ENCODE results near the gene CNTN4.

Gene CNTN4

DNA sequence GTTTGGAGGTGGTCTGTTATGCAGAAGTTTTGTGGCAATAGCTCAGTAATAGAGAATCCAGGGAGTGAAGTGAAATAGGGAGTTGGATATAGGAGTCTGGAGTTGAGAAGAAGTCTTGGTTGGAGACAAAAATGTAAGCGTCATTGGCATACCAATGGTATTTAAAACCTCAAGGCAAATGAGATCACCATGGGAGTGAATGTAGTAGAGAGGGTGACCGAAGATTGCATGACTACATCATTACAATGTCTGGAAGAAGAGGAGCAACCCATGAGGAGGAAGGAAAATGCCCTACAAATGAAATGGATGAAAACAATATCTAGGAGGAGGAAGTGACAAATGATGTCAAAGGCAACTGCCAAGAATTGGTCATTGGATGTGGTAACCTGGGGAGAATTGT is 54.4 kb downstream of the CNTN4 start:
- no peak for DNase-seq (ENCODE audit: low read depth)

DNA sequence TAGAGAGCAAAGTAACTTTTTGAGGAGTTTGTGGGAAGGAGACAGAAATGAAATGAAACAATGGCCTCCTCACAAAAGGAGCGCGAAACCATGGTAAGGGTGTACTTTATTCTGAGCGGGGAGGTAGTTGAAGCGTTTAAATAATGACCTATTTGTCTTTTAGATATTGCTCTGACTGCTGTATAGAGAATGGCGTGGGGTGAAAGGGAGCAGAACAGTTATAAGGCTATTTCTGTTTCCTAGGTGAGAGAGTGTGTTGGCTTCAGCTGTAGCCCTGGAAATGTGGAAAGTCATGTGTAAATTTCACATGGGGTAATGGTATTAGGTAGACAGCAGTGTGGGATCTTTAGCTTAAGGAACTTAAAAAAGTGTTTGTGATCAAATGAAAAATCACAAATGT is 54.9 kb downstream of the CNTN4 start:
- DNase-seq (ENCODE audit: low read depth), result no peak

DNA sequence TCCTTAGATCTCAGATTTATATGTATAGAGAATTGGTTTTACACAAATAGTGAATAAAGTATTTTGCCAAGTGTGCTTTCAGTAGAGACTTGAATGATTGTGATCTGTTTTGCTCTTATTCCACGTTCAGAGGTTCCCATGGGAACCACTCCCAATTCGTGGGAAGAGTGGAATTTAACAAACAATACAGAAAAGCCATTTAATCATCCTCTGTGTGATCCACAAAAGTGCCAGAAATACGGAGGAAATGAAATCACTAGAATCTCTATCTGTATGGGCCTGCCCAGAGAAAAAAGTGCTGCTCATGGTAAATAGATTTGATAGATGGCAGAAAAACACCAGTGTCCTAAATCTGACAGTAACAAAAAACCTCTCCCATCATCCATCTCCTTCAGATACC is 56.0 kb downstream of the CNTN4 start:
- DNase-seq (ENCODE audit: low read depth), result no peak

DNA sequence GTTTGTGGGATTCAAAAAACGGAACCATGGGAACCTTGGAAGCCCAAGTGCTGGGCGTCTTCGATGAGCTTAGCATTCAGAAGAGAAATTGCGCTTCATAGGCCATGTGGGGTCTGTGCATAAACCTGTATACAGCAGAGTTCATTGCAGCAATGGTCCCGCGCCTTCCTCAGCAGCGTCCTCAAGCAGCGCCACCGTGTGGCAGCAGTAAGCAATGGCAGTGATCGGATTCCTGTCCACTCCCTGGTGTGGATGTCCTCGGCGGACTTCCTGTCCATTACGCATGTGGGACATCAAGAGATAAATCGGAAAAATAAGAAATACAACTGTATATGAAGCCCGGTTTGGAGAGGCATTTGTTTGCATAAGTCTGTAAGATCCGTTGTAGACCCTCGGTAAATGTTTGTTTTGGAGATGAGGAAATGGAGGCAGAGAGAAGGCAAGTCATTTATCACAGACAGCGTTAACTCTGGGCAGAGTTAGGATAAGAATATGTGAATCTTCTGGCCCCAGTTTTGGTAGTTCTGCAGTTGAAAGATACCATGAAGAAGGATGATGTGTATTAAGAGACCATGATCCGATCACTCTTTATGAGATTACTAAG is 57.7 kb downstream of the CNTN4 start:
- no peak for DNase-seq (ENCODE audit: low read depth)

DNA sequence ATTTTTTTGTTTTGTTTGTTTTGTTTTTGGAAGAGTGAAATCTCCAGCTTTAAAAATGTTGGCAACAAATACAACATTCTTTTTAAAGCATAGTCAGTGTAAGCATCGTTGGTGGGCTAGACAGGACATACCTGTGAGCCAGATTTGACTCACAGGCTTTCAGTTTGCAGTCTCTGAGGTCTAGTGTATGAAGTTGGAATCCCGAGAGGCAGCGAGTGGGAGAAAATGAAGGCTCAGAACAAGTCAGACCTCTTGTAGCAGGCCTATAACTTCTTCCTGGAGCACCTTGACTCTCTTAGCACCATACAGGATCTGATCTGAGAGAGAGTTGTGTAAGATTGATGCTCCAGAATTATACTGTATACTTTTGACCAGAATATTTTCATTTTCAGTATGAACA is 60.2 kb downstream of the CNTN4 start:
- no peak for DNase-seq (ENCODE audit: low read depth)

DNA sequence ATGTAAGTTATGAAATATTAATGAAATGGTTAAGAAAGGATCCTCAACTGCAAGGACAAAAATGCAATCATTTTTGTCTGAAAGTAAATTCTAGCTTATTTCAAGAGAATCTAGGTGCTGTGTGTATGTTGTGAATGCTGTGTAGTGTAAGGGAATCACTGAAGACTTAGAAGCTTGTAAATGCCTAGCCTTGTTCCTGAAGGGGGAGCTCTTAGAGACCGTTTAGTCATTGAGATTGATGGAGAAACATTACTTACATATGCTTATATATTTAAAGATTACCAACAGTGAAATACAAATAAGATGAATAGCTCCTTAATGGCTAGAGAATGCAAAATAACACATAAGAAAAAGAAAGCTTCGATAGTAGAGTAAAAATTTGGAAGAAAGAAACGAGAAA is 67.9 kb downstream of the CNTN4 start:
- no peak for DNase-seq (ENCODE audit: low read depth)

DNA sequence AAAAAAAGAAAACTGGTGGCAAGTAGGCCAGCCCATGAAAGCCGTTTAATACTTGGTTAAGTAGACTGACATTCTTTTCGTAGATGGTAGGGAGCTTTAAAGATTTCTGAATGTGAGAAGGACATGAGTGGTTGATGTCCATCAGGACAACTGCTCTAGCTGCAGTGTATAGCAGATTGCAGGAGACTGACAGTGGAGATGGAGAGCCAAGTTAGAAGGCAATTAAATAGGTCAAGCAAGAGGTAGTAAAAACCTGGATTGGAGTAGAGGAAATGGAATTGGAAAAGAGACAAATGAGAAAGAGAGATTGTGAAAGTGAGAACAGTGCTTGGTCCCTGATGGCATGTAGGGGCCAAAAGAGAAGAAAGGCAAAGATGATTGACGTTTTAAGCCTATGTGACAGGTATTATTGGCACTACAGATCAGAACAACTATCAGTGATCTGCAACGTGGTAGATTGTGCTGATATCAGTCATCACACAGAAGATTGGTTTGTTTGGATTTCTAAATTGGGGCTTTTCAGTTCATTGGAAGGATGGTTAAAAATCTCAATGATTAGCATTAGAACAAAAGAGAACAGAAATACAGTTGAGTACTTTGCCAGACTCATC is 74.0 kb downstream of the CNTN4 start:
- no peak for DNase-seq (ENCODE audit: low read depth)

DNA sequence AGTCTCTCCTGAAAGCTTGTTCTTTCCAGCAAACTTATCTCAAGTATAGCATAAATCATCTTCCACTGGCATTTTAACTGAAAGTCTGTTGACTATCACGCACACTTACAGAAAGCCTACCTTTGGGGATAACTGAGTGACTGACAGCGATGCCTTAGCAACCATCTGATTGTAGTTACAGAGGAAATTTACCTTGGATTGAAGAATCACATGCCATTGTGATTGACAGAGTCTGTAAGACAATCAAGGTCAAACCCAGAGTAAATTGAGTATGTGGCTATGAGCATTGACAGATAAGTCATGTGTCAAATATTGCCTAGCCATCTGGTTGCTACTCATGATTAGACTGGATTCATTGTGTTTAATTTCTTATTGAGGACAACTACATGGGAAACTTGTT is 82.0 kb downstream of the CNTN4 start:
- DNase-seq (ENCODE audit: low read depth), result no peak

DNA sequence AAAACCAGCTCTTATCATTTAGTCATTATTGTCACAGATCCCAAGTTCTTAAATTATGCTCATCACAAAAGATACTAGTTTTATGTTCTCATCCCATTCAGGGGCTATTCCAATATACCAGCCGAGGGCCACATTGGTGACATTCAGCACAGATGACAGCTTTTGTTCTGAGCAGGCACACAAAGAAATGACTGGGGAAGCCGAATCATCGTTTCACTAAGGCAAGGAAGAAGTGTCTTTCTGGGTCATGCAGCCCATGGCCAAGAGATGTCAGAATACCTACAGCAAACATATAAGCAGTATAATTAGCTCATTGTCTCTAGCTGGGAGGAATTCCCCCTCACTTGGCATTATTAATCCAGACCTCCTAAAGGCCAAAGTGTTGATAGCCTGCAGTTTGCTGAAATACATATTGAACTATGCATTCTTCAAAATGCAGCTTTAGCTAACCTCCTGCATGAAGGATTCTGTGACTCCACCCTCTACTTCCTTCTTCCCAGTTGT is 100.2 kb downstream of the CNTN4 start:
- DNase-seq (ENCODE audit: low read depth), result no peak

DNA sequence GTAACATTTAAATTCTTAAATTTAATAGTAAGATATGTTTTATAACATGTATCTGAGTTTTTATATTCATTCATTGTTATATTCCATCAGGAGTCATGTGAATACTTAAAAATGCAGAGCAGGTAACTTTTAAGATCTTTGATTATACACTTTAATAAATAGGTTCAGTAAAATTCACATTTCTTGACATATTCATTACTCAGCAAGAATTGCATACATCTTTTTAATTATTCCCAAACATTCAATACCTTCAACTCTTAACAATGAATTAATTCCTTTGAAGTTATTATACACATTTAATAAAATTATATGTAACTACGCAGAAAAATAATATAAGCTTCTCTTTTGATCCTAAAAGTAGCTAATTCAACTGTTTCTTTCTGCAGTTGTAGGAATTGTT is 105.4 kb downstream of the CNTN4 start:
- no peak for DNase-seq (ENCODE audit: low read depth)

DNA sequence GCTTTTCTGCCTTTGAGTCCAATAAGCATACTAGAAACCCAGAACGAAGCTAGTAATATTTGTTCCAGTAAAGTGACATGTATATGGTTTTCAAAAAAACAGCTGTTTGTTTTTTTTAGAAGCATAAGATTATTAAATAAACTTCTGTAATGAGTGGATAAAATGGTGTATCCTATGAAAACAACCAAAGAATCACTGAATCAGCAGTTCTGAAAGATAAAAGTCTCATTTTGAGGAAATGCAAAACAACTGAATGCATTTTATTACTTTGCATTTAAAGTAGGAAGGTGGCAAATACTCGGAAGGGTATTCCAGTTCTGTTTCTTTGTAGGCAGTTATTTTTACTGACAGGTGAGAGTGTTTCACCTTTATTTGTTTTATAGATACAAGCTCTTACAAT is 107.0 kb downstream of the CNTN4 start:
- no peak for DNase-seq (ENCODE audit: low read depth)

DNA sequence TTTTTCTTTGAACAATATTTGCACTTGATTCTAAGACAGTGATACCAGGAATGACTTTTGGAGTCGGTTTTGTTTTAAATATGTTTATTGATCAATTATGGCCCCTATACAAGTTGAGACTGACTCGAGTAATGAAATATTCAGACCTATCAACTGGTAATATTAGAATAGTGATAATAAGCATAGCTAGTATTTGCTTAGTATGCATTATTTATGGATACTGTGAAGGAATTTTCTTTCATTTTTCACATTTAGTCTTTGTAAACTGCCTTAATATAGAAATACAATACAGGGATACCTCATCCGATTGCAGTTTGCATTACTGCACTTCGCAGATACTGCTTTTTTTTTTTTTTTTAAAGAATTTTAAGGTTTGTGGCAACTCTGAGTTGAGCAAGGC is 107.9 kb downstream of the CNTN4 start:
- no peak for DNase-seq (ENCODE audit: low read depth)

DNA sequence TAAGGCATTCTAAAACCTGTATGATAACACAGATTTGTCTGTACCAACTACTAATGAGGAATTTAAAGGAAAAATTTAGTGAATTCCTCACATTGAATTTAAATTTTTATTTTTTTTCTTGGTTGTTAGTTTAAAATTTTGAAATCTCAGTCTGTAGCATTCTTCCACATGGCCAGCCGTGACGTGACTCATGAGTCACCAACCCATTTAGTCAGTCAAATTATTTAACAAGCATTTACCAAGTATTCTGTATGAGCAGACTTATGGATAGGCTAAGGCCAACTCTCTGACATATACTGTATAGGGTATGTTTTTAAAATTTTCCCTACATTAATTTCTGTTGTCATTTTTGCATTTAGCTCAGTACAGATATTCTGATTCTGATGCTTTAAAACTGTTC is 112.9 kb downstream of the CNTN4 start:
- DNase-seq (ENCODE audit: low read depth), result no peak

DNA sequence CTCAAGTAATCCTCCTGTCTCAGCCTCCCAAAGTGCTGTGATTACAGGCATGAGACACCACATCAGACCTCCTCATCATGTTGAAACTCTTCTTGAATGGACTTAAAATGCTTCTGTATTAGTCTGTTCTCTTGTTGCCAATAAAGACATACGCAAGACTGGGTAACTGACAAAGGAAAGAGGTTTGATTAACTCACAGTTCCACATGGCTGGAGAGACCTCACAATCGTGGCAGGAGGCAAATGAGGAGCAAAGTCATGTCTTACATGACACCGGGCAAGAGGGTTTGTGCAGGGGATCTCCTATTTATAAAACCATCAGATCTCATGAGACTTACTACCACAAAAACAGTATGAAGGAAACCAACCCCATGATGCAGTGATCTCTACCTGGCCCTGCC is 113.5 kb downstream of the CNTN4 start:
- no peak for DNase-seq (ENCODE audit: low read depth)

DNA sequence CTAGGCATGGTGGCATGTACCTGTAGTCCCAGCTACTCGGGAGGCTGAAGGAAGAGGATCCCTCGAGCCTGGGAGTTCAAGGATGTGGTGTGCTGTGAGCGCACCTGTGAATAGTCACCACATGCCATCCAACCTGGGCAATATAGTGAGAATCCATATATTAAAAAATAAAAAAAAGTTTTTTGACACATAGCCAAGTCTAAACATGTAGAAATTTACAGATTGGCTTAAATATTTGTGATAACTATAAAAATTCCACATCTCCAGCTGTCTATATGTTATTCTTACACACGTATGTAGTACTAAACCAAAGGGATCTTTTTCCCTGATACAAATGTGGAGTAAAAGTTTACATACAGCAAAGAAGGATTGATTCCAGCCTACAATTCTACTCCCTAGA is 119.7 kb downstream of the CNTN4 start:
- no peak for DNase-seq (ENCODE audit: low read depth)

DNA sequence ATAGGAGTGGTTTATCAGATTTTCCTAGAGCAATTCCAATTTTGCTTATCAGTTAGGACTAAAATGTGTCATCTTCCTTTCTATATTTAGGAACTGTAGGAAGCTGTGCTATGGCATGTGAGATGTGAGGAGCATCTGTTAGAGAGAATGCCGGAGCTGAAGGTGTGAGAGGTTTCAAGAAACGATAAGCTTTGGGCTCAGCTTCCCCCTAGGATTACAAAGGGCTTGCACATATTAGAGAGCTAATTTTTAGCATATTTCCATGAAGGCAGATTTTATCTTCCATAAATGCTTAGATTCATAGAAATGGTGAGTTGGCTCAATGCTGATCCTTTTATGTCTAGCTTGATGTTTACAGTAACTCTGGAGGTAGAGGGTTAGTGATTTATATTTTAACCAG is 120.2 kb downstream of the CNTN4 start:
- DNase-seq (ENCODE audit: low read depth), result no peak

DNA sequence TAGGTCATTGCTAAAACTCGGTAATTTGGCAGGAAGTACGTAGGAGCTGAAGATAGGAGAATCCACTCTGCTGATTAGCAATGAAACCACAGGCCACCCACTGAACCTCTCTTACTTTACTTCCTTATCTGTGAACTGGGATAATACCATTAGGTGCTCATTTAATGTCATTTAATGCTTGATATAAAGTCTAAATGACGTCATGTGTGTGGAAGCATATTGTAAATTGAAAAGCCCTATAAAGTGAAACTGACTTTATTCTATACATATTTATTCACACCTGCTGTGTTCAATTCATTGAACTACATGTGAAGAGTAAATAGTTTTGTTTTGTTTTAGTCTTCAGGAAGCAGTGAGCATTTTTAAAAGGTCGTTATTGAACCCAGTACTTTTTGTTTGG is 137.5 kb downstream of the CNTN4 start:
- no peak for DNase-seq (ENCODE audit: low read depth)

DNA sequence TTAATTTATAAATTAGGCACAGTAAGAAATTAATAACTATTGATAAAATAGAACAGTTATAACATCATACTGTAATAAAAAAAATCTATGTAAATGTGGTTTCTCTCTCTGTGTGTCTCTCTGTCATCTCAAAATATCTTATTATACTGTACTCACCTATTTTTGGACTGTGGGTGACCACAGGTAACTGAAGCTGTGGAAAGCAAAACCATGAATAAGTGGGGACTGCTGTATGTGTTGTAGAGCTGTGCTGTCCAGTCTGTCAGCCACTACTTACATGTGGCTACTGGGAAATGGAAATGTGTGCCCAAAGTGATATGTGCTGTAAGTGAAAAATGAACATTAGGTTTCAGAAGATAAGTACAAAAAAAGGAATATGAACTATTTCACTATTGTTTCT is 145.5 kb downstream of the CNTN4 start:
- no peak for DNase-seq (ENCODE audit: low read depth)

DNA sequence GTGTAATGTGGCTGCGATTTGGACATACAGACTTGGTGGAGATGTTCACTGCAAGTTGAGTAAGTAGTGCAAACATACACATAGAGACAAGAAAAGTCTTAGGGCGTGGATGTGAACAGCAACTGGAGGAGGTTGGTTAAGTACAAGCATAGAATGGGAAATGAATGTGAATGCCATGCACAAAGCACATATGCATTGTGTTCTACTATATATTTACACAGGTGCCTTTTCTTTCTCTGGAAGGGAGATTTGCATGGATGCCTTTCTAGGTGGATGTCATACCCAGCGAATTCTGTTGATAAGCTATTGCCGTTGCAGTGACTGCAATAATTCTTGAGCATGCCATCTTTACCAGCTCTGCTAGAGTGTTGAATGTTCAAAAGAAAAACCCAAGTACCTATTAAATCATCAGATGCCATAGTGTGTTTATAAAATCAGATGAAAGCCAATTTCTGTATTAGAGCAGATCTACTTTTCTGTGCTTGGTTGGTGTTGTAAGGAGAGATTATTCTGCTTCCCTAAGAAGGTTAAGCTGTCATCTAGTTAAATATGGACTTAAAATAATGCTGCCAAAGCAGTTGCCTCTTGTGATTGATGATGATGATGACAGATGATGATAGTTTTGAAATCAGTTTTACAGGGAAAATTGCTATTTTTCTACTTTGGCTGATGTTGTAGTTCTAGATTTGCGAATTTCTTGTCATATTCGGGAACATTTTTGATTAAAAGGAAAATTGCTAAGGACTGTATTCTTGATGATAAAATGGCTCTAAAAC is 148.4 kb downstream of the CNTN4 start:
- no peak for DNase-seq (ENCODE audit: low read depth)

DNA sequence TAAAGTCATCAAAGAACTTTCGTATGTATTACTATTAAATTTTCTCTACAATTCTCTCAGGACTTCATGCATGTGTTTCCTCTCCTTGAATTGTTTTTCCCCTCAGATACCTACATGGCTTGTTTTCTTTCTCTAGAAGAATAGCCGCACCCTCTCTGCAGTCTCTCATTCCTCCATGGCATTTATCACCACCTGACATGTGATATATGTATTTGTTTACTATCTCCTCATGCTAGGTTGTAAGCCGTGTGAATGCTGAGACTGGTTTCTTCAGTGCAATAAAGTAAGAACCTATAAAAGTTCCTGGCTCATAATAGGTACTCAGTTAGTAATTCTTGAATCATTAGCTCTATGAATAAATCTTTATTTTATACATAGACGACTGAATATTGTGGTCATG is 149.2 kb downstream of the CNTN4 start:
- DNase-seq (ENCODE audit: low read depth), result no peak

DNA sequence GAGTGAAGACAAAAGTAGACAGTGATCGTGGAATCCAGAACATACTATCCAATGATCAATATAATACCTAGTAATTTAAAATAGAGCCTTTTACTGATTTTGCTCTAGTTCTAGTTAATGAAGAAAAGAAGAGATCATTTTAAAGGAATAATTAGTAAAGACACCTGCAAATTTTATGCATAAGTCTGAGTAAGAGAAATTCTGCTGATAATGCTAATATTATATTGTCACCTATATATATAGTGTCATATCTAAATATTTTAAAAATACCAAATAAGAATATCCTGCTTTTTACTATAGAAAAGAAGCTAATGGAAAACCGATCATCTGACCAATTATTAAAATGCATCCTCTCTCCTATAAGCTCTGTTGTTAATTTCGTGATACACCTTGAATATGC is 152.1 kb downstream of the CNTN4 start:
- DNase-seq (ENCODE audit: low read depth), result no peak

DNA sequence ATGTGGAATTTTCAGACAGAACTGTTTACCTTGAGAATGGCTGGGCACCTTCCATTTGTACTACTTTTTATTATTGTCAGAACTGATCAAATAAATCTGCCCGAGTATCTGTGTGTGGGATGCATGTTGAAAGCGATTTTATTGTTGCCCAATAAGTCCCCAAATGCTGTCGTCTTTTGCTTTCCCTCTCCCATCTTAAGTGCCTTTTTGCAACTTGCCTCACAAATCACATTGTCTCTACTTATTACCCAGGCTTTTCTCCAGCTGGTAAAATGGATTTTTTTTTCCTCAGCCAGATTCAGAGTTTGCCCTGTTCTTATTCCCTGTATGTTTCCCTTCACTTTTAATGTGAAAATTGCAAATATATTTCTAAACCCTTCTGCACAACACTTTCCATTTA is 163.1 kb downstream of the CNTN4 start:
- no peak for DNase-seq (ENCODE audit: low read depth)

DNA sequence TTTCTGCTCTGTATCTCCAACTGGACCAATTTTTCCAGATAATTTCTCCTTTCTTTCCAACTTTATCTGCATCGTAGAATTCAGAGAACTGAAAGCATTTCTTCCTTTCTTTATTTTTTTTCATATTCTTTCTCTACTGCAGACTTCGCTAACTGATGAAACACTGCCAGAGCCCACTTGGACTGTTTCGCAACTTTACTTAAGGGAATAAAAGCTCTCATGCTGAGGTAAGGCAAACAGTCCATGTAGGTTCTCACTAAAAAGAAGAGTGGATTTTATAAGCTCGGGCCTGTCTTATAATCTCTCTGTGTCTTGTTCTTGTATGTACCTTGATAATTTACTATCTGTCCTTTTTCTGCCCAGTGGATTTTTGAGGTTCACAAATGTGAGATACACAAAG is 163.5 kb downstream of the CNTN4 start:
- DNase-seq (ENCODE audit: low read depth), result no peak

DNA sequence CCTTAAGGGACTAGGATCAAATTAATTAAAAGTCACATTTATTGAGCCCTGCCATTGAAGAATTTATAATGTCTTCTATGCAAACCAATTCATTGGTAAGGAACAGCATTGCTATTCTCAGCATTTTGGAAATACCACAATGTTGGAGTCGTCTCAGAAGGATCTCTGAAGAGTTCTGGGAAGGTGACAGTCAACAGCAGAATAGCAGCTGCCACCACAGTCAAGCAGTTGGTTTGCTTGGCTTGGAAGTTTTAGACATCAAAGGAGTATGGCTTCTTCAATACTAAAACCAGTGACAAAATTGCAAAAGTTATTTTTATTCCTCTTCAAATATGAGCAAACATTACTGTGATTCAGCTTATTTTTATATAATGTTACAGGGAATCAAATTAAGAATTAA is 167.9 kb downstream of the CNTN4 start:
- no peak for DNase-seq (ENCODE audit: low read depth)

Data from GM04504 (cell line).